HepG2 (cell line): ENCODE results near the gene TTC39B. TPM values are rescaled to one million over a fixed set of nuclear protein-coding genes. Genes with fewer than 3 reads are reported as not detected.

Experiments used
- ATAC-seq: fragments of 200-7000 bp; cut with Tn5 transposase; 3 replicates; pipeline ENCODE4 v1.9.1; 2020; ENCODE audit warnings: mild to moderate bottlenecking, moderate library complexity
- BruUV-seq: library from RNA; stranded (reverse); fragments of 400-500 nt; replicated peaks from 2 replicates; lab custom pipeline; 2021; lab: Mats Ljungman, UMichigan
- CTCF ChIA-PET: fragments of 300-600 bp; formaldehyde crosslinking; extraction: SDS; loops from one replicate; lab custom pipeline; 2021; ENCODE audit warnings: low total read pairs, inconsistent platforms, low intra/inter-chr PET ratio; lab: Yijun Ruan, JAX
- POLR2A ChIA-PET: fragments of 350-600 bp; sonication (Branson Sonifier 250); formaldehyde crosslinking; loops from one replicate; lab custom pipeline; 2020; ENCODE audit warnings: antibody characterized with exemption, inconsistent platforms; lab: Yijun Ruan, JAX
- DNase-seq: peaks from one replicate; pipeline ENCODE4 v3.0.0-alpha.2; 2015; ENCODE audit warnings: low spot score
- FAIRE-seq: peaks from 3 replicates; lab custom pipeline; 2011; peaks lifted over from hg19 to GRCh38; lab: Jason Lieb, UNC
- H2AFZ ChIP-seq: one replicate; pipeline ENCODE4 v1.6.1; 2011; ENCODE audit warnings: low read length, inconsistent platforms
- H3K27ac ChIP-seq: fragments of 300-600 bp; 3 replicates; pipeline ENCODE4 v1.8.0; 2011; ENCODE audit warnings: mixed run types, mild to moderate bottlenecking, mixed read lengths, low read length, inconsistent platforms; ENCODE audit not compliant: insufficient read depth; ENCODE audit errors: extremely low read length
- H3K27me3 ChIP-seq, 2 experiments: fragments of 200-600 bp in 1 of 2; 2 replicates in 1 of 2; 3 replicates in 1 of 2; pipeline versions ENCODE4 v1.6.0 to v1.8.0; 2011; ENCODE audit warnings: low read length in 2 of 2, mild to moderate bottlenecking in 2 of 2, moderate library complexity in 2 of 2, inconsistent platforms in 1 of 2; ENCODE audit not compliant: insufficient read depth in 2 of 2, control insufficient read depth in 1 of 2
- H3K36me3 ChIP-seq, 2 experiments: fragments of 200-600 bp in 1 of 2; replicated peaks in 1 of 2; 2 replicates in 1 of 2; 3 replicates in 1 of 2; pipeline versions ENCODE4 v1.5.1 to v1.8.0; 2011; ENCODE audit warnings: low read length in 2 of 2, inconsistent platforms in 1 of 2; ENCODE audit not compliant: insufficient read depth in 2 of 2, control insufficient read depth in 1 of 2
- H3K4me1 ChIP-seq: 2 replicates; pipeline ENCODE4 v1.5.1; 2012; ENCODE audit warnings: low read length, inconsistent platforms; ENCODE audit not compliant: insufficient read depth
- H3K4me2 ChIP-seq: 2 replicates; pipeline ENCODE4 v1.6.0; 2011; ENCODE audit warnings: low read depth, low read length, inconsistent platforms
- H3K4me3 ChIP-seq, 3 experiments: fragments of 200-600 bp in 1 of 3; sonication (generic), shearing (Covaris generic) in 1 of 3; replicated peaks in 1 of 3; 2 replicates each; pipeline ENCODE4 v1.5.1; 2011 to 2016; ENCODE audit warnings: low read length in 3 of 3, inconsistent platforms in 2 of 3, low read depth in 2 of 3, mild to moderate bottlenecking in 2 of 3, control low read depth in 1 of 3, mixed read lengths in 1 of 3; ENCODE audit not compliant: insufficient read depth in 1 of 3
- H3K79me2 ChIP-seq: one replicate; pipeline ENCODE4 v1.6.1; 2011; ENCODE audit warnings: low read length, inconsistent platforms; ENCODE audit not compliant: insufficient read depth
- H3K9ac ChIP-seq: 2 replicates; pipeline ENCODE4 v1.6.0; 2011; ENCODE audit warnings: mild to moderate bottlenecking, low read depth, low read length, inconsistent platforms; ENCODE audit not compliant: insufficient read depth
- H3K9me3 ChIP-seq: 2 replicates; pipeline ENCODE4 v1.5.1; 2012; ENCODE audit warnings: mild to moderate bottlenecking, low read length
- H4K20me1 ChIP-seq: 2 replicates; pipeline ENCODE4 v1.6.0; 2011; ENCODE audit warnings: inconsistent platforms, mild to moderate bottlenecking, low read length, moderate library complexity; ENCODE audit not compliant: insufficient read depth
- HDAC1 ChIP-seq: sonication (generic); formaldehyde crosslinking; IDR thresholded peaks from 2 replicates; pipeline ENCODE4 v1.5.1; 2020; ENCODE audit warnings: mild to moderate bottlenecking, missing genetic modification reagents
- MEF2D ChIP-seq: sonication (generic); formaldehyde crosslinking; IDR thresholded peaks from 2 replicates; pipeline ENCODE4 v1.5.1; 2020; ENCODE audit warnings: mild to moderate bottlenecking, missing genetic modification reagents
- NONO ChIP-seq, 2 experiments: fragments of 450-650 bp in 1 of 2; sonication (generic) in 1 of 2; formaldehyde crosslinking in 1 of 2; IDR thresholded peaks in 1 of 2; conservative IDR thresholded peaks in 1 of 2; 2 replicates each; pipeline versions ENCODE4 v1.6.1 to v1.8.0; 2017 to 2022; ENCODE audit warnings: mild to moderate bottlenecking in 1 of 2, missing genetic modification reagents in 1 of 2, moderate library complexity in 1 of 2
- ONECUT2 ChIP-seq: sonication (generic); formaldehyde crosslinking; IDR thresholded peaks from 2 replicates; pipeline ENCODE4 v1.4.0; 2020; ENCODE audit warnings: missing genetic modification reagents
- PRMT3 ChIP-seq: sonication (generic); formaldehyde crosslinking; IDR thresholded peaks from 2 replicates; pipeline ENCODE4 v1.8.1; 2022; ENCODE audit warnings: low read depth, mild to moderate bottlenecking, moderate library complexity, missing genetic modification reagents, borderline replicate concordance
- TMF1 ChIP-seq: sonication (generic); formaldehyde crosslinking; IDR thresholded peaks from 2 replicates; pipeline ENCODE4 v1.8.1; 2022; ENCODE audit warnings: low read depth, missing genetic modification reagents
- ZBTB43 ChIP-seq: sonication (generic); formaldehyde crosslinking; conservative IDR thresholded peaks from 2 replicates; pipeline ENCODE4 v1.4.0; 2020; ENCODE audit warnings: missing genetic modification reagents
- ZFP1 ChIP-seq: IDR thresholded peaks from 2 replicates; pipeline ENCODE4 v1.6.1; 2016
- ZNF253 ChIP-seq: sonication (generic); formaldehyde crosslinking; IDR thresholded peaks from 2 replicates; pipeline ENCODE4 v1.8.0; 2022; ENCODE audit warnings: mild to moderate bottlenecking, missing genetic modification reagents, borderline replicate concordance
- ZNF30 ChIP-seq: sonication (generic); formaldehyde crosslinking; IDR thresholded peaks from 2 replicates; pipeline ENCODE4 v1.5.0; 2020; ENCODE audit warnings: mild to moderate bottlenecking, missing genetic modification reagents
- ZNF557 ChIP-seq: sonication (generic); formaldehyde crosslinking; IDR thresholded peaks from 2 replicates; pipeline ENCODE4 v1.4.0; 2020; ENCODE audit warnings: missing genetic modification reagents
- WGBS: methylation state at CpG from one replicate; pipeline ENCODE4 v1.1.6; 2017; ENCODE audit warnings: low lambda C conversion rate; 5-methylcytosine and 5-hydroxymethylcytosine counted together
- in situ Hi-C: cut with HindIII; loops from 2 replicates; pipeline ENCODE4 v1.10.0; 2017; ENCODE audit warnings: low pct_unique_long_range_greater_than_20kb; ENCODE audit not compliant: extremely low pct_ligation_motif_present
- intact Hi-C: fragments of 100-400 bp; cut with micrococcal nuclease; formaldehyde crosslinking; loops from one replicate; pipeline ENCODE4 v1.10.0; 2022; ENCODE audit not compliant: unreplicated experiment
- polyA plus RNA-seq, 8 experiments: library from polyadenylated mRNA; depleted of rRNA in 3 of 8; stranded (reverse) in 7 of 8; unstranded in 1 of 8; fragments of >200 nt; fragmentation: Illumina TruSeq in 4 of 8; extraction: Trizol in 4 of 8; gene quantifications; 2 replicates each; pipeline versions ENCODE4 v1.2.1 to v1.2.3, GENCODE V29; 2011 to 2016; ENCODE audit warnings: low read depth in 4 of 8, missing spikeins in 1 of 8, mixed read lengths in 1 of 8; ENCODE audit not compliant: insufficient read depth in 1 of 8
- total RNA-seq, 5 experiments: library from RNA; depleted of rRNA; stranded (reverse); fragments of >200 nt; fragmentation: Illumina TruSeq; extraction: Trizol; gene quantifications; 2 replicates each; pipeline ENCODE4 v1.2.3, GENCODE V29; 2016; ENCODE audit warnings: low read depth in 1 of 5
- TF ChIP-seq, protein P1 (sequence below): sonication (generic); formaldehyde crosslinking; conservative IDR thresholded peaks from 2 replicates; pipeline ENCODE4 v1.4.0; 2020; ENCODE audit warnings: missing genetic modification reagents

Gene TTC39B
- total and polyA plus RNA-seq, 2 of the 13 experiments (the other 11 are each of a cell fraction or from before 2014, with no cell fraction given), result 14.3 to 19.4 TPM

DNA sequence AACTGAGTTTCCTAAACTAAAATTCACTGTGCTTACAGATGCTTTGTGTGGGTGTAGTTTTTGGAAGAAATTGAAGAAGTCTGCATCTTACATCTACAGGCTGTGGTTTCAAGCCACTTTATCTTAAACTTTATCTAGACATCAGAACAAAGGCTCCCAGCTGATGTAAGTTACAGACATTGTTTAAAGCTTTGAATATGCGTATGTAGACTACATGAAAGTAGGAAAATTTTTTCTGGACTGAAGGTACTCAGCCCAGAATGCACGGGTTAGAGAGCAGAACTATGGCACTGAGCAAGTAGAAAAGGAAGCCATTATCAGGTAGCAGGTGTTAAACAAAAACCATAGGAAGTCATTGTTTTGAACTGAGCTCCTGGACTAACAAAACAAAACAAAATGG, 185.4 kb downstream of the TTC39B start:
- ChIA-PET POLR2A (no interaction called here), CTCF (no interaction called here)
- no peak overlapping the region for H3K4me3 ChIP-seq
- H3K9me3 ChIP-seq, result no peaks in the 10 kb centered on the region
- H3K36me3 ChIP-seq, result no peaks in the 10 kb centered on the region
- peaks cover 0 to 34% of the 10 kb centered on the region in 2 experiments; a peak in 2 of 5 replicates for H3K27me3 ChIP-seq
- no TSS peak for BruUV-seq
- H3K79me2 ChIP-seq, result no peaks in the 10 kb centered on the region
- no peak overlapping the region for H3K27ac ChIP-seq
- DNase-seq, result no peak
- intact Hi-C loops (no loop called here), in situ Hi-C loops (no loop called here)
- 6% methylated on average over 2 of the region's 2 CpGs for WGBS
- no peaks in the 10 kb centered on the region for H4K20me1 ChIP-seq
- H2AFZ ChIP-seq, result no peak overlapping the region
- no peak for FAIRE-seq
- no peak overlapping the region for H3K9ac ChIP-seq
- H3K4me1 ChIP-seq, result no peaks in the 10 kb centered on the region
- no peak for ATAC-seq
- no peak overlapping the region for H3K4me2 ChIP-seq
- TF ChIP-seq ZNF30 (CRISPR knock-in tag) (no peak), HDAC1 (CRISPR knock-in tag) (no peak), ZBTB43 (CRISPR knock-in tag) (no peak), ZNF557 (CRISPR knock-in tag) (no peak), ONECUT2 (CRISPR knock-in tag) (no peak)
- TF ChIP-seq, protein P1, sequence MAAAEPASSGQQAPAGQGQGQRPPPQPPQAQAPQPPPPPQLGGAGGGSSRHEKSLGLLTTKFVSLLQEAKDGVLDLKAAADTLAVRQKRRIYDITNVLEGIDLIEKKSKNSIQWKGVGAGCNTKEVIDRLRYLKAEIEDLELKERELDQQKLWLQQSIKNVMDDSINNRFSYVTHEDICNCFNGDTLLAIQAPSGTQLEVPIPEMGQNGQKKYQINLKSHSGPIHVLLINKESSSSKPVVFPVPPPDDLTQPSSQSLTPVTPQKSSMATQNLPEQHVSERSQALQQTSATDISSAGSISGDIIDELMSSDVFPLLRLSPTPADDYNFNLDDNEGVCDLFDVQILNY, result no peak

- H3K4me3 ChIP-seq, result no peak overlapping the region
- no peak overlapping the region for H3K4me2 ChIP-seq
- intact Hi-C loops (no loop called here), in situ Hi-C loops (no loop called here)
- TF ChIP-seq ZNF253 (CRISPR knock-in tag) (no peak), ZFP1 (CRISPR knock-in tag) (no peak), MEF2D (CRISPR knock-in tag) (no peak), PRMT3 (no peak), NONO (IDR thresholded peaks at IDR 0.05) (no peak), NONO (CRISPR knock-in tag; conservative IDR thresholded peaks at IDR 0.05) (no peak), TMF1 (CRISPR knock-in tag) (no peak)
- TF ChIP-seq, all 625 proteins: peak for 0
- no TSS peak for BruUV-seq
- no peaks in the 10 kb centered on the region for H3K4me1 ChIP-seq
- FAIRE-seq (no peak), ATAC-seq (no peak), DNase-seq (no peak)
- H3K79me2 ChIP-seq, result no peaks in the 10 kb centered on the region
- no peak overlapping the region for H2AFZ ChIP-seq
- 9% methylated on average over 7 of the region's 7 CpGs for WGBS
- no peaks in the 10 kb centered on the region for H4K20me1 ChIP-seq
- no peaks in the 10 kb centered on the region for H3K9me3 ChIP-seq
- no peak overlapping the region for H3K27ac ChIP-seq
- H3K27me3 ChIP-seq, result peaks cover 0 to 39% of the 10 kb centered on the region in 2 experiments; a peak in 2 of 5 replicates
- ChIA-PET POLR2A (no interaction called here), CTCF (no interaction called here)
- no peak overlapping the region for H3K9ac ChIP-seq
- H3K36me3 ChIP-seq, result no peaks in the 10 kb centered on the region
Measured at GRCh38 chr9:15116130-15116580, 190.9 kb downstream of the TTC39B start.
